Measurements from ENCODE around the gene CCL27.

The CCL27 gene

DNA sequence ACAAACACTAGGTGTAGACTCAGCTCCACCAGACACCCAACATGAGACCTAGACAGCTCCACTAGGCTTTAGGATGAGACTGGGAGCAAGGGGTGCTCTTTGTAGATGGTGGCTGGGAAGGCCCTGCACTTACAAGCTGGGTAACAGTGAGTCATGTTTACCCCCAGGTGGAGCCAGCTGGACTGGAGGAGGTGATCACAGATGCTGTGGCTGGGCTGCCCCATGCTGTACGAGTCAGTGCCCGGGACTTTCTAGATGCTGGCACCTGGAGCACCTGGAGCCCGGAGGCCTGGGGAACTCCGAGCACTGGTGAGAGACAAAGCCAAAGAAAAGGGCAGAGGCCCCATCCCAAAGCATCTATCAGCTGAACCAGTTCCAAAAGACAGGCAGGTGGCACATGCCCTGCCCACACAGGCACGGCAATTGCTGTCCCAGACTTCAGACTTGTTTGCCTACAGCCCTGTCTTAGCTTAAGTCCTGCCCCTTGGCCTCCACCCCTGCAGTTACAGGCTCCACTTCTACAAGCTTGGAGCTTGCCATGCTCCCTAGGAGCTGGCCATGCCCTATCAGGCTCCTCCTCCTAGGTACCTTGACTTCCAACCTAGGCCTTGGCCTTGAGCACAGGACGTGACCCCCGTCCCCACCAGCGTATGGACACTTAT, 2.7 kb downstream of the CCL27 start:
- H3K27ac ChIP-seq (ENCODE audit: low read depth, low read length), result no peak overlapping the region
- H3K4me3 ChIP-seq (ENCODE audit: low read depth, low read length), result no peak overlapping the region
- H3K36me3 ChIP-seq (ENCODE audit: insufficient read depth, low read length), result no peaks in the 10 kb centered on the region
- H3K27me3 ChIP-seq (ENCODE audit: insufficient read depth, low read length), result no peaks in the 10 kb centered on the region
- no peaks in the 10 kb centered on the region for H3K4me1 ChIP-seq (ENCODE audit: control insufficient read depth, insufficient read depth, low read length, unreplicated experiment)
- H2AFZ ChIP-seq (ENCODE audit: low read length, unreplicated experiment), result no peak overlapping the region
- no peaks in the 10 kb centered on the region for H3K79me2 ChIP-seq (ENCODE audit: control insufficient read depth, insufficient read depth, low read length, unreplicated experiment)

GRCh38 chr9:34658461-34658860, 4.0 kb downstream of the CCL27 start:
- Histone ChIP-seq H3K79me2 (ENCODE audit: control insufficient read depth, insufficient read depth, low read length, unreplicated experiment) (no peaks in the 10 kb centered on the region), H3K4me1 (ENCODE audit: control insufficient read depth, insufficient read depth, low read length, unreplicated experiment) (peaks cover 7% of the 10 kb centered on the region), H3K27ac (ENCODE audit: low read depth, low read length) (no peak overlapping the region), H3K4me3 (ENCODE audit: low read depth, low read length) (no peak overlapping the region), H3K36me3 (ENCODE audit: insufficient read depth, low read length) (no peaks in the 10 kb centered on the region), H2AFZ (ENCODE audit: low read length, unreplicated experiment) (no peak overlapping the region), H3K27me3 (ENCODE audit: insufficient read depth, low read length) (no peaks in the 10 kb centered on the region)

DNA sequence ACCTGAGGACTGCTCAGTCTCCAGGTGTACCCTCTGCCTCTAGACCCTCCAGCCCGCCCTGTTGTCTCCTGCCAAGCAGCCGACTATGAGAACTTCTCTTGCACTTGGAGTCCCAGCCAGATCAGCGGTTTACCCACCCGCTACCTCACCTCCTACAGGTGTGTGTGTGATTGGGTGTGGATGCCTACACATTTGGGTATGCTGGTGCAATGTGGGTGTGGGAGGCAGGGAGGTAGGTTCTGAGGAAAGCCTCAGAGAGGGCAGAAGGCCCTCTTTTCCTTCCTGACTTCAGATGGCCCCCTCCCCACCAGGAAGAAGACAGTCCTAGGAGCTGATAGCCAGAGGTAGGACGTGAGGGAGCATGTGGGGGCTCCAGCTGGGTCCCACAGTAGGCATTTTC, 5.5 kb downstream of the CCL27 start:
- H3K79me2 ChIP-seq (ENCODE audit: control insufficient read depth, insufficient read depth, low read length, unreplicated experiment), result no peaks in the 10 kb centered on the region
- no peaks in the 10 kb centered on the region for H3K27me3 ChIP-seq (ENCODE audit: insufficient read depth, low read length)
- no peaks in the 10 kb centered on the region for H3K36me3 ChIP-seq (ENCODE audit: insufficient read depth, low read length)
- peaks cover 22% of the 10 kb centered on the region for H3K4me1 ChIP-seq (ENCODE audit: control insufficient read depth, insufficient read depth, low read length, unreplicated experiment)
- H3K4me3 ChIP-seq (ENCODE audit: low read depth, low read length), result no peak overlapping the region
- no peak overlapping the region for H2AFZ ChIP-seq (ENCODE audit: low read length, unreplicated experiment)
- no peak overlapping the region for H3K27ac ChIP-seq (ENCODE audit: low read depth, low read length)

DNA sequence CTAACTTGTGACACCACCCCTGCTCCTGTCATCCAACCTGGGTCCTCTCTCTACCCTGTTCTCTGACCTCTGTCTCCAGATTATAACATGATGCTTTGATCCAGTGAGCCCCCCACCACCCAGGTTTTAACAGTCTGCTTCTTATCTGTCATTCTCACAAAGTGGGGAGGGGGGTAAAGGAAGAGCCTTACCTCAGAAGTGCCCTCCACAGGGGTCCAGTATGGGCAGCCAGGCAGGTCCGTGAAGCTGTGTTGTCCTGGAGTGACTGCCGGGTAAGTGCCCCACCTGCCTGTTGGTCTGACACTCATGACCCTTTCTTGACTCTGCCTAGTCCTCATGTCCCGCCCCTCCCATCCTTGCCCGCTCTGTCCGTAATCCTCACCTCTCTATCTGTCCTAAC, 7.1 kb downstream of the CCL27 start:
- Histone ChIP-seq H3K4me3 (ENCODE audit: low read depth, low read length) (no peak overlapping the region), H3K79me2 (ENCODE audit: control insufficient read depth, insufficient read depth, low read length, unreplicated experiment) (no peaks in the 10 kb centered on the region), H3K27me3 (ENCODE audit: insufficient read depth, low read length) (no peaks in the 10 kb centered on the region), H3K4me1 (ENCODE audit: control insufficient read depth, insufficient read depth, low read length, unreplicated experiment) (peaks cover 35% of the 10 kb centered on the region), H2AFZ (ENCODE audit: low read length, unreplicated experiment) (no peak overlapping the region), H3K36me3 (ENCODE audit: insufficient read depth, low read length) (no peaks in the 10 kb centered on the region), H3K27ac (ENCODE audit: low read depth, low read length) (no peak overlapping the region)

DNA sequence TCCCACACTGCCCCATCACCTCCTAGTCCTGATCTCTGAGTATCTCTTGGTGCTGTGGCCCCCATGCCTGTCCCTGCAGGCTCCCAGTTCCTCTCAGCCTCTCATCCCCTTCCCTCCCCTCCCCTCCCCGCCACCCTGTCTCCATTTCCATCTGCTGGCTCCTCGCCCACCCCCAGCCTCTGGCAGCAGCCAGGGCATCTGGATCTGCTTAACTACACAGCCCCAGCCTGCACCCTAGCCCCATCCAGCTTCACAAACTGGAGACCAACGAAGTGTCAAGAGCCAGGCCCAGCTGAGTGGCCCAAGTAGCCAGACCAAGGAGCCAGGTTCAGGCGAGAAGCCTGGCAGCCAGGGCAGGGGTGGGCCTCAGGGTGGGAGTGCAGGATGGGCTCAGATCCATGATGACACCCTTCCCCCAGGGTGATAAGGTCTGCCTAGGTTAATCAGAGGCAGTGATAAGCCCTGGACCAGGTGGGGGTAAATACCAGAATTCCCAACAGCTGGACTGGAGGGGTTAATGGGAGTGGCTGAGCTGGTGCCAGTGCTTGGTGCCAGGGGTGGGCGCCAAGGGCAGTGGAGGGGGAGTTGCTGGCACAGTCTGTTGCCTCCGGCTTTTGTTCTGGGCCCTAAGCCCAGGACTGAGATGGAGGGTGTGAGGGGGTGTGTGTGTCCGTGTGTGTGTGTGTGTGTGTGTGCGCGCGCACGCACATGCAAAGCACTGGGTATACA, 8.0 kb downstream of the CCL27 start:
- no peak overlapping the region for H3K27ac ChIP-seq (ENCODE audit: low read depth, low read length)
- H2AFZ ChIP-seq (ENCODE audit: low read length, unreplicated experiment), result no peak overlapping the region

GRCh38 chr9:34653151-34654072, 9.0 kb downstream of the CCL27 start:
- H3K4me3 ChIP-seq (ENCODE audit: low read depth, low read length), result peak overlapping the region; percentile 76
- peak overlapping the region; percentile 41 for H3K27ac ChIP-seq (ENCODE audit: low read depth, low read length)
- H2AFZ ChIP-seq (ENCODE audit: low read length, unreplicated experiment), result peak overlapping the region; percentile 53
- H3K4me1 ChIP-seq (ENCODE audit: control insufficient read depth, insufficient read depth, low read length, unreplicated experiment), result peaks cover 35% of the 10 kb centered on the region
- no peaks in the 10 kb centered on the region for H3K36me3 ChIP-seq (ENCODE audit: insufficient read depth, low read length)
- H3K27me3 ChIP-seq (ENCODE audit: insufficient read depth, low read length), result no peaks in the 10 kb centered on the region
- H3K79me2 ChIP-seq (ENCODE audit: control insufficient read depth, insufficient read depth, low read length, unreplicated experiment), result peaks cover under 1% of the 10 kb centered on the region

More for the DNA sequence above, 8.0 kb downstream of the CCL27 start:
- no peak overlapping the region for H3K4me3 ChIP-seq (ENCODE audit: low read depth, low read length)
- H3K27me3 ChIP-seq (ENCODE audit: insufficient read depth, low read length), result no peaks in the 10 kb centered on the region
- peaks cover 35% of the 10 kb centered on the region for H3K4me1 ChIP-seq (ENCODE audit: control insufficient read depth, insufficient read depth, low read length, unreplicated experiment)
- H3K36me3 ChIP-seq (ENCODE audit: insufficient read depth, low read length), result no peaks in the 10 kb centered on the region
- H3K79me2 ChIP-seq (ENCODE audit: control insufficient read depth, insufficient read depth, low read length, unreplicated experiment), result no peaks in the 10 kb centered on the region

- peak overlapping the region; percentile 41 for H3K27ac ChIP-seq (ENCODE audit: low read depth, low read length)
- H2AFZ ChIP-seq (ENCODE audit: low read length, unreplicated experiment), result peak overlapping the region; percentile 53
- peak overlapping the region; percentile 76 for H3K4me3 ChIP-seq (ENCODE audit: low read depth, low read length)
Observed at GRCh38 chr9:34652602-34653000, 9.9 kb downstream of the CCL27 start.

DNA sequence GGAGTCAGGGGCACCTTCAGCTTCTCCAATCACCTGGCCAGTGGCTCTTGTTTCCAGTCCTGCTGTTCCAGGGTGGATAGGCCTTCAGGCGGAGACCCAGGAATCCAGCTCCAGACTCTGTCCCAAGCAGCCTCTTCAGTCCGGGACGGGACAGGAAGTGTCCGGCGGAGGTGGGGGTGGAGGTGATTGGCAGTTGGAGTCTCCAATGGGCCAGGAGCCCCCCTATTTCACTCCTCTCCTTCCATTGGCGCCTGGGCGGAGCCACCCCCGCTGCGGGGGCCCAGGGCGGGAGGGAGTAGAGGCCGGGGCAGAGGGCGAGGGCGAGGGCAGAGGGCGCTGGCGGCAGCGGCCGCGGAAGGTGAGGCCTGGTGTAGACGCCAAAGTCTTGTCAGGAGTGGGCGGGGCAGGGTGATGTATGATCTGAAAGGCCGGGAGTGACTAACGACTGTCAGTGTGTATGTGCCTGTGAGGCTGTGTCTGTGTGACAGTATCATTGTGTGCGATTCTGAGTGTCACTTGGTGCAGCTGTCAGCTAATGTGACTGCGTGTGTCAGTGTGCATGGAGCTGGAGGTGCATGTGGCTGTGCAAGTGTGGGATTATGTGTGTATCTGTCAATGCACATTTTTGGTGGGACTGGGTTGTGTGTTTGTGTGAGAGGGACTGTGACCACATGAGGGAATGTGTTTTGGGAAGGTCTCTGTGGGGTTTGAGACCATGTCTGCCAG, 10.4 kb downstream of the CCL27 start, which contains the start of gene IL11RA:
TSS of gene IL11RA (plus strand) at position 310 of the 726 bp plus-strand sequence. CDS start 3,033 bp downstream, outside the sequence.
- Histone ChIP-seq H3K27me3 (ENCODE audit: insufficient read depth, low read length) (no peaks in the 10 kb centered on the region), H3K79me2 (ENCODE audit: control insufficient read depth, insufficient read depth, low read length, unreplicated experiment) (peaks cover 12% of the 10 kb centered on the region), H2AFZ (ENCODE audit: low read length, unreplicated experiment) (peak within 1 kb of the TSS; percentile 93), H3K27ac (ENCODE audit: low read depth, low read length) (peak within 1 kb of the TSS; percentile 62), H3K4me3 (ENCODE audit: low read depth, low read length) (peak within 1 kb of the TSS; percentile 76), H3K4me1 (ENCODE audit: control insufficient read depth, insufficient read depth, low read length, unreplicated experiment) (peaks cover 47% of the 10 kb centered on the region), H3K36me3 (ENCODE audit: insufficient read depth, low read length) (no peaks in the 10 kb centered on the region)

More at GRCh38 chr9:34652602-34653000, 9.9 kb downstream of the CCL27 start:
- peaks cover 8% of the 10 kb centered on the region for H3K79me2 ChIP-seq (ENCODE audit: control insufficient read depth, insufficient read depth, low read length, unreplicated experiment)
- H3K36me3 ChIP-seq (ENCODE audit: insufficient read depth, low read length), result no peaks in the 10 kb centered on the region
- H3K4me1 ChIP-seq (ENCODE audit: control insufficient read depth, insufficient read depth, low read length, unreplicated experiment), result peaks cover 42% of the 10 kb centered on the region
- no peaks in the 10 kb centered on the region for H3K27me3 ChIP-seq (ENCODE audit: insufficient read depth, low read length)

- peak overlapping the region; percentile 76 for H3K4me3 ChIP-seq (ENCODE audit: low read depth, low read length)
- peaks cover 12% of the 10 kb centered on the region for H3K79me2 ChIP-seq (ENCODE audit: control insufficient read depth, insufficient read depth, low read length, unreplicated experiment)
- H3K4me1 ChIP-seq (ENCODE audit: control insufficient read depth, insufficient read depth, low read length, unreplicated experiment), result peaks cover 47% of the 10 kb centered on the region
- H3K36me3 ChIP-seq (ENCODE audit: insufficient read depth, low read length), result no peaks in the 10 kb centered on the region
- H3K27me3 ChIP-seq (ENCODE audit: insufficient read depth, low read length), result no peaks in the 10 kb centered on the region
- H2AFZ ChIP-seq (ENCODE audit: low read length, unreplicated experiment), result peak overlapping the region; percentile 93
- H3K27ac ChIP-seq (ENCODE audit: low read depth, low read length), result peak overlapping the region; percentile 62
Observed at GRCh38 chr9:34651321-34651720, 11.1 kb downstream of the CCL27 start.

GRCh38 chr9:34650816-34651215, 11.6 kb downstream of the CCL27 start:
- H3K36me3 ChIP-seq (ENCODE audit: insufficient read depth, low read length), result no peaks in the 10 kb centered on the region
- H3K4me3 ChIP-seq (ENCODE audit: low read depth, low read length), result no peak overlapping the region
- no peak overlapping the region for H2AFZ ChIP-seq (ENCODE audit: low read length, unreplicated experiment)
- H3K27me3 ChIP-seq (ENCODE audit: insufficient read depth, low read length), result no peaks in the 10 kb centered on the region
- peaks cover 12% of the 10 kb centered on the region for H3K79me2 ChIP-seq (ENCODE audit: control insufficient read depth, insufficient read depth, low read length, unreplicated experiment)
- peaks cover 51% of the 10 kb centered on the region for H3K4me1 ChIP-seq (ENCODE audit: control insufficient read depth, insufficient read depth, low read length, unreplicated experiment)
- H3K27ac ChIP-seq (ENCODE audit: low read depth, low read length), result peak overlapping the region; percentile 62

All from ACC112 (cell line).